GM12864 (cell line): Measurements from ENCODE around the gene CERS1.

Experiments used
- DNase-seq: peaks from one replicate; pipeline ENCODE4 v3.0.0-alpha.2; 2011; ENCODE audit warnings: low read depth
- H3K4me3 ChIP-seq: 2 replicates; pipeline ENCODE4 v1.5.1; 2011; ENCODE audit warnings: mild to moderate bottlenecking, low read depth, low read length, control low read depth
- TF ChIP-seq, protein P1 (sequence below): IDR thresholded peaks from 2 replicates; pipeline ENCODE4 v1.5.1; 2011; ENCODE audit warnings: low read depth, mild to moderate bottlenecking, moderate library complexity, low read length, control low read depth, inconsistent platforms; ENCODE audit errors: missing control alignments

The CERS1 gene

DNA sequence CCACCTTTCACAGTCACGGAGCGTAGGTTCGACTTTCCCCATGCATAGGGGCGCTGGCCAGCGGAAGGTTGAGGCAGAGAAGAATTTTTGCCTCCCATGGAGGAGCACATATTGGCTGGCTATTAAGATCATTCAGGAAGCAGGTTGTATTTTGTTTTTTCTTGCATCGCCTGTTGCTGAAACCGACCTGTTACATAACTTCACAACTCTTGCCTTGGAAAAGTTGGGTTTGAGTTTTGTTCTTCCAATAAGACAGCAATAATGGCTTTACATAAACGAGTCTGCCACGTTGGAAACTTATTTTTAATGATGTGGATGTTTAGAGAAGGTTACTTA lies 62.8 kb downstream of the CERS1 start:
- DNase-seq, result no peak
- TF ChIP-seq, protein P1, sequence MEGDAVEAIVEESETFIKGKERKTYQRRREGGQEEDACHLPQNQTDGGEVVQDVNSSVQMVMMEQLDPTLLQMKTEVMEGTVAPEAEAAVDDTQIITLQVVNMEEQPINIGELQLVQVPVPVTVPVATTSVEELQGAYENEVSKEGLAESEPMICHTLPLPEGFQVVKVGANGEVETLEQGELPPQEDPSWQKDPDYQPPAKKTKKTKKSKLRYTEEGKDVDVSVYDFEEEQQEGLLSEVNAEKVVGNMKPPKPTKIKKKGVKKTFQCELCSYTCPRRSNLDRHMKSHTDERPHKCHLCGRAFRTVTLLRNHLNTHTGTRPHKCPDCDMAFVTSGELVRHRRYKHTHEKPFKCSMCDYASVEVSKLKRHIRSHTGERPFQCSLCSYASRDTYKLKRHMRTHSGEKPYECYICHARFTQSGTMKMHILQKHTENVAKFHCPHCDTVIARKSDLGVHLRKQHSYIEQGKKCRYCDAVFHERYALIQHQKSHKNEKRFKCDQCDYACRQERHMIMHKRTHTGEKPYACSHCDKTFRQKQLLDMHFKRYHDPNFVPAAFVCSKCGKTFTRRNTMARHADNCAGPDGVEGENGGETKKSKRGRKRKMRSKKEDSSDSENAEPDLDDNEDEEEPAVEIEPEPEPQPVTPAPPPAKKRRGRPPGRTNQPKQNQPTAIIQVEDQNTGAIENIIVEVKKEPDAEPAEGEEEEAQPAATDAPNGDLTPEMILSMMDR, result no peak
- peak overlapping the region; percentile 99 for H3K4me3 ChIP-seq

GRCh38 chr19:18832306-18833140 lies 63.4 kb downstream of the CERS1 start:
- peak overlapping the region; percentile 99 for H3K4me3 ChIP-seq
- DNase-seq, result no peak
- TF ChIP-seq, protein P1, result peak; percentile 15

GRCh38 chr19:18831524-18832305 lies 64.2 kb downstream of the CERS1 start, which contains the start of gene UPF1:
TSS of gene UPF1 (plus strand) at chr19:18831959. CDS start at chr19:18832210, 251 bp downstream.
- H3K4me3 ChIP-seq, result peak within 1 kb of the TSS; percentile 99
- peak; percentile 74 for DNase-seq
- TF ChIP-seq, protein P1, result no peak

- no peak for DNase-seq
- no peak overlapping the region for H3K4me3 ChIP-seq
- TF ChIP-seq, protein P1, result no peak
Observed at GRCh38 chr19:18830488-18830887, 65.5 kb downstream of the CERS1 start.

DNA sequence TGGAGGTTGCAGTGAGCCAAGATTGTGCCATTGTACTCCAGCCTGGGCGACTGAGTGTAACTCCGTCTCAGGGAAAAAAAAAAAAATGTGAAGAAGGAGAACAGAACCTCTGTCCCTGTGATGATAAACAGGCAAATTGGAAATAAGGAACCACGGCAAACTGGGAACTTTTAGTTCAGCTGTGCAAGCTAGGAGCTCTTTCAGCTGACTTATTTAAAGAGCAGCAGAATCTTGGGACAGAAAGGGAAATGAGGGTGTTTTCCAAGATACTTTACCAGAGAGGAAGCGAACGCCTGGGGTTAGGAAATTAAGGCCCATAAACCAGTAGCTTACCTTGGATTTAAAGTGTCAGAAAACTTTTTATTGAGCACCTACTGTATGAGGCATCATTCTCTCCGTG lies 67.2 kb downstream of the CERS1 start:
- TF ChIP-seq, protein P1, result no peak
- DNase-seq, result no peak
- no peak overlapping the region for H3K4me3 ChIP-seq
